Parathyroid adenoma (tissue), 2 donors: ENCODE measurements around the gene RNF115.

Experiments
- H2AFZ ChIP-seq: fragments of 300-600 bp; sonication (generic); one replicate; pipeline ENCODE4 v1.7.0; 2017; ENCODE audit warnings: antibody characterized with exemption, mild to moderate bottlenecking
- H3K27ac ChIP-seq: fragments of 300-600 bp; sonication (generic); one replicate; pipeline ENCODE4 v1.7.0; 2017
- H3K27me3 ChIP-seq: fragments of 300-600 bp; sonication (generic); one replicate; pipeline ENCODE4 v1.7.0; 2017; ENCODE audit warnings: low read length; ENCODE audit not compliant: control insufficient read depth, insufficient read depth
- H3K36me3 ChIP-seq: fragments of 300-600 bp; sonication (generic); one replicate; pipeline ENCODE4 v1.7.0; 2017; ENCODE audit warnings: low read length; ENCODE audit not compliant: control insufficient read depth, insufficient read depth
- H3K4me1 ChIP-seq: fragments of 300-600 bp; sonication (generic); one replicate; pipeline ENCODE4 v1.7.0; 2017; ENCODE audit warnings: control low read depth
- H3K4me2 ChIP-seq: fragments of 300-600 bp; sonication (generic); one replicate; pipeline ENCODE4 v1.7.0; 2017; ENCODE audit warnings: low read length
- H3K4me3 ChIP-seq: fragments of 300-600 bp; sonication (generic); one replicate; pipeline ENCODE4 v1.7.0; 2017; ENCODE audit warnings: low read depth, low read length
- H3K79me2 ChIP-seq: fragments of 300-600 bp; sonication (generic); one replicate; pipeline ENCODE4 v1.7.0; 2017; ENCODE audit warnings: control low read depth
- H3K9ac ChIP-seq: fragments of 300-600 bp; sonication (generic); one replicate; pipeline ENCODE4 v1.7.0; 2017; ENCODE audit warnings: mild to moderate bottlenecking
- H3K9me3 ChIP-seq: fragments of 300-600 bp; sonication (generic); one replicate; pipeline ENCODE4 v1.7.0; 2017; ENCODE audit warnings: low read length; ENCODE audit not compliant: control insufficient read depth
- CTCF ChIP-seq: fragments of 300-600 bp; sonication (generic); IDR thresholded peaks from one replicate; pipeline ENCODE4 v1.7.0; 2017; ENCODE audit warnings: antibody characterized with exemption, mild to moderate bottlenecking
- donor health status: primary hyperparathyroidism.

RNF115 gene

GRCh38 chr1:145823565-145824498, at the start of gene RNF115, which contains the start of gene POLR3C:
RNF115 (minus strand) TSS chr1:145824095; CDS start chr1:145823873, 222 bp downstream.
POLR3C (plus strand) TSS chr1:145824200; CDS start chr1:145825777, 1,577 bp downstream.
- H3K27me3 ChIP-seq = no peaks in the 10 kb centered on the region
- H3K4me1 ChIP-seq = no peaks in the 10 kb centered on the region
- no peaks in the 10 kb centered on the region for H3K9me3 ChIP-seq
- no peak for TF ChIP-seq CTCF
- H3K36me3 ChIP-seq = no peaks in the 10 kb centered on the region
- H3K27ac ChIP-seq = peak within 1 kb of the TSS; percentile 86
- H3K4me3 ChIP-seq = peak within 1 kb of the TSS; percentile 75
- H3K4me2 ChIP-seq = peak within 1 kb of the TSS; percentile 88
- peak within 1 kb of the TSS; percentile 79 for H2AFZ ChIP-seq
- H3K9ac ChIP-seq = peak within 1 kb of the TSS; percentile 8
- peaks cover 2% of the 10 kb centered on the region for H3K79me2 ChIP-seq

GRCh38 chr1:145871994-145872924, 48.4 kb upstream of the RNF115 start:
- H3K4me2 ChIP-seq = no peak overlapping the region
- no peaks in the 10 kb centered on the region for H3K36me3 ChIP-seq
- no peaks in the 10 kb centered on the region for H3K9me3 ChIP-seq
- H3K4me1 ChIP-seq = no peaks in the 10 kb centered on the region
- H3K4me3 ChIP-seq = no peak overlapping the region
- no peaks in the 10 kb centered on the region for H3K27me3 ChIP-seq
- no peaks in the 10 kb centered on the region for H3K79me2 ChIP-seq
- peak overlapping the region; percentile 50 for H2AFZ ChIP-seq
- TF ChIP-seq CTCF = no peak
- no peak overlapping the region for H3K27ac ChIP-seq
- H3K9ac ChIP-seq = no peak overlapping the region

GRCh38 chr1:145868232-145868631, 44.3 kb upstream of the RNF115 start:
- TF ChIP-seq CTCF = no peak
- H3K27ac ChIP-seq = no peak overlapping the region
- no peak overlapping the region for H2AFZ ChIP-seq
- no peak overlapping the region for H3K4me3 ChIP-seq
- no peaks in the 10 kb centered on the region for H3K36me3 ChIP-seq
- H3K79me2 ChIP-seq = no peaks in the 10 kb centered on the region
- H3K4me1 ChIP-seq = no peaks in the 10 kb centered on the region
- no peak overlapping the region for H3K4me2 ChIP-seq
- H3K27me3 ChIP-seq = no peaks in the 10 kb centered on the region
- no peak overlapping the region for H3K9ac ChIP-seq
- no peaks in the 10 kb centered on the region for H3K9me3 ChIP-seq

- H3K27me3 ChIP-seq = no peaks in the 10 kb centered on the region
- H3K4me1 ChIP-seq = peaks cover 3% of the 10 kb centered on the region
- no peak for TF ChIP-seq CTCF
- no peak overlapping the region for H2AFZ ChIP-seq
- no peaks in the 10 kb centered on the region for H3K79me2 ChIP-seq
- H3K36me3 ChIP-seq = no peaks in the 10 kb centered on the region
- H3K4me2 ChIP-seq = no peak overlapping the region
- H3K27ac ChIP-seq = no peak overlapping the region
- no peaks in the 10 kb centered on the region for H3K9me3 ChIP-seq
- H3K9ac ChIP-seq = no peak overlapping the region
- H3K4me3 ChIP-seq = no peak overlapping the region
Measured at GRCh38 chr1:145863282-145864018, 39.6 kb upstream of the RNF115 start.
